CD4-positive, alpha-beta T cell (primary cell): Measurements from ENCODE around the gene IFI6. TPM values are rescaled to one million over a fixed set of nuclear protein-coding genes. Genes with fewer than 3 reads are reported as not detected.

ENCODE experiments used
- ATAC-seq: fragments of 200-7000 bp; cut with Tn5 transposase; one replicate; pipeline ENCODE4 v1.10.0; 2022; ENCODE audit warnings: mild to moderate bottlenecking; ENCODE audit not compliant: poor library complexity
- CTCF ChIA-PET: fragments of 350-600 bp; sonication (Branson Sonifier 250); formaldehyde crosslinking; loops from one replicate; lab custom pipeline; 2021; ENCODE audit warnings: antibody characterized with exemption, inconsistent platforms; lab: Charles Lee
- POLR2A ChIA-PET: fragments of 350-600 bp; sonication (Branson Sonifier 250); formaldehyde crosslinking; loops from one replicate; lab custom pipeline; 2021; ENCODE audit warnings: antibody characterized with exemption, inconsistent platforms; lab: Charles Lee
- DNase-seq, 14 experiments: peaks; one replicate each; pipeline ENCODE4 v3.0.0-alpha.2; 2013 to 2020; ENCODE audit warnings: mixed read lengths in 2 of 14
- H3K27ac ChIP-seq, 2 donors: one replicate each; pipeline versions ENCODE4 v1.5.1 to v1.7.0; 2013; ENCODE audit warnings: low read length in 2 of 2, low read depth in 1 of 2, mild to moderate bottlenecking in 1 of 2
- H3K27me3 ChIP-seq, 2 experiments: 1 replicate in 1 of 2; 2 replicates in 1 of 2; pipeline versions ENCODE4 v1.6.1 to v1.7.0; 2013; ENCODE audit warnings: low read length in 2 of 2, control low read depth in 1 of 2, mild to moderate bottlenecking in 1 of 2, moderate library complexity in 1 of 2; ENCODE audit not compliant: insufficient read depth in 2 of 2, control insufficient read depth in 1 of 2
- H3K36me3 ChIP-seq: one replicate; pipeline ENCODE4 v1.6.1; 2013; ENCODE audit warnings: low read length, control low read depth; ENCODE audit not compliant: insufficient read depth
- H3K4me1 ChIP-seq: one replicate; pipeline ENCODE4 v1.6.1; 2013; ENCODE audit warnings: low read length, control low read depth; ENCODE audit not compliant: insufficient read depth
- H3K4me3 ChIP-seq: one replicate; pipeline ENCODE4 v1.5.1; 2013; ENCODE audit warnings: mild to moderate bottlenecking, low read length, moderate library complexity
- H3K9me3 ChIP-seq, 2 experiments: 1 replicate in 1 of 2; 2 replicates in 1 of 2; pipeline versions ENCODE4 v1.6.1 to v1.7.0; 2013; ENCODE audit warnings: low read length in 2 of 2, mild to moderate bottlenecking in 2 of 2, control low read depth in 1 of 2, moderate library complexity in 1 of 2; ENCODE audit not compliant: control insufficient read depth in 1 of 2, insufficient read depth in 1 of 2
- H3K27ac Mint-ChIP-seq: one replicate; pipeline ENCODE4 v1.8.0; 2020; ENCODE audit warnings: mixed read lengths
- H3K27me3 Mint-ChIP-seq: one replicate; pipeline ENCODE4 v1.8.0; 2021; ENCODE audit warnings: mixed read lengths
- H3K36me3 Mint-ChIP-seq: one replicate; pipeline ENCODE4 v1.8.0; 2021; ENCODE audit warnings: low read depth, mixed read lengths
- H3K4me1 Mint-ChIP-seq: one replicate; pipeline ENCODE4 v1.8.0; 2021; ENCODE audit warnings: low read depth, mixed read lengths
- H3K4me3 Mint-ChIP-seq: one replicate; pipeline ENCODE4 v1.8.0; 2020; ENCODE audit warnings: mild to moderate bottlenecking, mixed read lengths
- H3K9me3 Mint-ChIP-seq: one replicate; pipeline ENCODE4 v1.8.0; 2020; ENCODE audit warnings: mixed read lengths
- CTCF ChIP-seq: fragments of 200-600 bp; IDR thresholded peaks from one replicate; pipeline ENCODE4 v1.8.0; 2022; ENCODE audit warnings: antibody characterized with exemption, mild to moderate bottlenecking
- intact Hi-C, 2 experiments: fragments of 100-400 bp; cut with DNase I in 1 of 2; cut with micrococcal nuclease in 1 of 2; formaldehyde crosslinking; loops; one replicate each; pipeline versions ENCODE4 v1.15.1 to v1.9.0; 2023 to 2025; cut with DNase I, micrococcal nuclease
- total RNA-seq, 174 experiments: library from RNA in 2 of 174; stranded (reverse) in 2 of 174; gene quantifications; one replicate each; pipeline ENCODE4 v1.2.3 and lab custom pipeline; 2021 to 2026

IFI6 gene
- total RNA-seq, 2 experiments from 2014 or later, result 33.6 to 36.2 TPM

GRCh38 chr1:27646676-27647075 is 25.3 kb downstream of the IFI6 start:
- no peaks in the 10 kb centered on the region for H3K36me3 ChIP-seq
- no peak overlapping the region for H3K4me3 ChIP-seq
- no peak overlapping the region for H3K27ac ChIP-seq
- no peak for DNase-seq
- no peak overlapping the region for H3K27ac Mint-ChIP-seq
- CTCF ChIA-PET, result interaction anchor here (1.4 to 2.0 kb wide), 3 partner anchors 14 to 23 kb away, joined by 4 to 6 read pairs (median 5); no protein-coding TSS in a partner anchor
- no peak for ATAC-seq
- no peaks in the 10 kb centered on the region for H3K9me3 ChIP-seq
- peaks cover 24% of the 10 kb centered on the region for H3K4me1 ChIP-seq
- no peaks in the 10 kb centered on the region for H3K36me3 Mint-ChIP-seq
- no peak overlapping the region for H3K4me3 Mint-ChIP-seq
- POLR2A ChIA-PET, result interaction anchor here (0.9 to 1.1 kb wide), 2 partner anchors 16 to 25 kb away, joined by 3 to 6 read pairs; partner anchors contain the start of gene IFI6
- H3K27me3 ChIP-seq, result no peaks in the 10 kb centered on the region
- peaks cover 28% of the 10 kb centered on the region for H3K4me1 Mint-ChIP-seq
- H3K27me3 Mint-ChIP-seq, result no peaks in the 10 kb centered on the region
- intact Hi-C loops, result no loop called here
- TF ChIP-seq CTCF, result no peak
- H3K9me3 Mint-ChIP-seq, result no peaks in the 10 kb centered on the region

GRCh38 chr1:27645071-27645415 is 26.9 kb downstream of the IFI6 start:
- Histone ChIP-seq H3K27ac (no peak overlapping the region), H3K4me1 (peaks cover 19% of the 10 kb centered on the region), H3K4me3 (no peak overlapping the region), H3K36me3 (no peaks in the 10 kb centered on the region), H3K9me3 (no peaks in the 10 kb centered on the region), H3K27me3 (no peaks in the 10 kb centered on the region)
- intact Hi-C loops, result no loop called here
- Mint-ChIP-seq H3K36me3 (no peaks in the 10 kb centered on the region), H3K4me1 (peaks cover 16% of the 10 kb centered on the region), H3K4me3 (no peak overlapping the region), H3K27ac (no peak overlapping the region), H3K9me3 (no peaks in the 10 kb centered on the region), H3K27me3 (no peaks in the 10 kb centered on the region)
- POLR2A ChIA-PET, result interaction anchor here (0.6 to 2.7 kb wide), 2 partner anchors 18 to 55 kb away, joined by 3 to 21 read pairs; no protein-coding TSS in a partner anchor
- no peak for DNase-seq
- no peak for ATAC-seq
- CTCF ChIA-PET, result interaction anchor here (1.9 to 2.2 kb wide), 2 partner anchors 15 to 17 kb away, joined by 6 to 38 read pairs; no protein-coding TSS in a partner anchor
- TF ChIP-seq CTCF, result no peak

- H3K27me3 ChIP-seq, result no peaks in the 10 kb centered on the region
- no peaks in the 10 kb centered on the region for H3K9me3 Mint-ChIP-seq
- POLR2A ChIA-PET, result interaction anchor here (0.6 to 2.7 kb wide), 2 partner anchors 18 to 54 kb away, joined by 3 to 21 read pairs; no protein-coding TSS in a partner anchor
- ATAC-seq (no peak), DNase-seq (no peak)
- no peak overlapping the region for H3K27ac ChIP-seq
- no peaks in the 10 kb centered on the region for H3K36me3 Mint-ChIP-seq
- intact Hi-C loops, result loop anchor here (1.0 kb wide), 2 partner anchors 19 to 36 kb away; no protein-coding TSS in a partner anchor
- H3K4me3 ChIP-seq, result no peak overlapping the region
- CTCF ChIA-PET, result interaction anchor here (1.4 to 2.2 kb wide), 4 partner anchors 14 to 121 kb away, joined by 4 to 38 read pairs (median 6); no protein-coding TSS in a partner anchor
- H3K9me3 ChIP-seq, result no peaks in the 10 kb centered on the region
- no peak for TF ChIP-seq CTCF
- no peaks in the 10 kb centered on the region for H3K36me3 ChIP-seq
- peaks cover 18% of the 10 kb centered on the region for H3K4me1 ChIP-seq
- H3K27me3 Mint-ChIP-seq, result no peaks in the 10 kb centered on the region
- H3K4me1 Mint-ChIP-seq, result peaks cover 14% of the 10 kb centered on the region
- no peak overlapping the region for H3K4me3 Mint-ChIP-seq
- H3K27ac Mint-ChIP-seq, result peak overlapping the region; percentile 7
These were observed 27.5 kb downstream of the IFI6 start for GRCh38 chr1:27644369-27645070.
